SK-N-SH (cell line): ENCODE data around the gene CACYBP. TPM values are rescaled to one million over a fixed set of nuclear protein-coding genes. Genes with fewer than 3 reads are reported as not detected.

ENCODE experiments used
- CTCF ChIA-PET: fragments of 300-600, 350-600 bp; formaldehyde crosslinking; extraction: SDS; loops from one replicate; lab custom pipeline; 2021; lab: Yijun Ruan, JAX
- POLR2A ChIA-PET: fragments of 350-600 bp; sonication (Branson Sonifier 250); formaldehyde crosslinking; extraction: SDS; loops from one replicate; lab custom pipeline; 2020; ENCODE audit warnings: antibody characterized with exemption, inconsistent platforms; lab: Yijun Ruan, JAX
- DNase-seq: peaks from one replicate; pipeline ENCODE4 v3.0.0; 2012
- H2AFZ ChIP-seq: fragments of 200-600 bp; sonication (generic); 2 replicates; pipeline ENCODE4 v1.8.1; 2016; ENCODE audit warnings: antibody characterized with exemption, mild to moderate bottlenecking, low read depth
- H3F3A ChIP-seq: fragments of 200-600 bp; sonication (generic); replicated peaks from 2 replicates; pipeline ENCODE3; 2016; ENCODE audit warnings: antibody characterized with exemption, mild to moderate bottlenecking; ENCODE audit not compliant: insufficient read depth
- H3K27ac ChIP-seq, 2 experiments: fragments of 200-500 bp in 1 of 2; fragments of 200-600 bp in 1 of 2; sonication (Bioruptor generic) in 1 of 2; sonication (generic), shearing (Covaris generic) in 1 of 2; 2 replicates each; pipeline versions ENCODE4 v1.5.1 to v1.6.1; 2014 to 2016; ENCODE audit warnings: low read depth in 2 of 2, inconsistent platforms in 1 of 2, low read length in 1 of 2, mild to moderate bottlenecking in 1 of 2, mixed read lengths in 1 of 2
- H3K27me3 ChIP-seq: fragments of 200-600 bp; sonication (generic), shearing (Covaris generic); 2 replicates; pipeline ENCODE4 v1.6.1; 2016; ENCODE audit warnings: mixed run types; ENCODE audit not compliant: insufficient read depth
- H3K36me3 ChIP-seq, 2 experiments: fragments of 200-500 bp in 1 of 2; fragments of 200-600 bp in 1 of 2; sonication (Bioruptor generic) in 1 of 2; sonication (generic) in 1 of 2; replicated peaks in 1 of 2; 2 replicates each; pipeline versions ENCODE3 to v1.5.1; 2014 to 2016; ENCODE audit warnings: low read length in 1 of 2, mild to moderate bottlenecking in 1 of 2; ENCODE audit not compliant: insufficient read depth in 2 of 2, control insufficient read depth in 1 of 2
- H3K4me1 ChIP-seq, 2 experiments: fragments of 200-500 bp in 1 of 2; fragments of 200-600 bp in 1 of 2; sonication (Bioruptor generic) in 1 of 2; sonication (generic), shearing (Covaris generic) in 1 of 2; 2 replicates each; pipeline versions ENCODE4 v1.5.1 to v1.6.1; 2014 to 2016; ENCODE audit warnings: low read depth in 1 of 2, low read length in 1 of 2, mixed run types in 1 of 2; ENCODE audit not compliant: insufficient read depth in 2 of 2, control insufficient read depth in 1 of 2
- H3K4me2 ChIP-seq: fragments of 200-600 bp; sonication (generic), shearing (Covaris generic); 2 replicates; pipeline ENCODE4 v1.6.1; 2017; ENCODE audit warnings: mixed run types
- H3K4me3 ChIP-seq, 2 experiments: fragments of 200-500 bp in 1 of 2; fragments of 200-600 bp in 1 of 2; sonication (Bioruptor generic) in 1 of 2; sonication (generic), shearing (Covaris generic) in 1 of 2; 2 replicates each; pipeline versions ENCODE4 v1.5.1 to v1.8.1; 2014 to 2016; ENCODE audit warnings: low read depth in 2 of 2, inconsistent platforms in 1 of 2, low read length in 1 of 2, mild to moderate bottlenecking in 1 of 2, mixed read lengths in 1 of 2, moderate library complexity in 1 of 2
- H3K79me2 ChIP-seq: fragments of 200-600 bp; sonication (generic); 2 replicates; pipeline ENCODE4 v1.8.1; 2017; ENCODE audit warnings: mild to moderate bottlenecking; ENCODE audit not compliant: insufficient read depth
- H3K9ac ChIP-seq: fragments of 200-600 bp; sonication (generic); 2 replicates; pipeline ENCODE4 v1.6.1; 2017; ENCODE audit warnings: mixed run types
- H3K9me2 ChIP-seq: fragments of 200-600 bp; sonication (generic); 2 replicates; pipeline ENCODE4 v1.6.1; 2017; ENCODE audit warnings: mixed run types
- H3K9me3 ChIP-seq: fragments of 200-600 bp; sonication (generic); 2 replicates; pipeline ENCODE4 v1.6.1; 2017; ENCODE audit warnings: mixed run types, mild to moderate bottlenecking, moderate library complexity
- H4K20me1 ChIP-seq: fragments of 200-600 bp; sonication (generic); 2 replicates; pipeline ENCODE4 v1.6.1; 2017; ENCODE audit warnings: mild to moderate bottlenecking, mixed run types; ENCODE audit not compliant: insufficient read depth
- CTCF ChIP-seq: fragments of 200-600 bp; sonication (generic); IDR thresholded peaks from 2 replicates; pipeline ENCODE4 v1.6.1; 2017; ENCODE audit warnings: antibody characterized with exemption, mild to moderate bottlenecking, moderate library complexity
- ELF1 ChIP-seq: IDR thresholded peaks from 2 replicates; pipeline ENCODE4 v1.4.0; 2012
- EP300 ChIP-seq, 2 experiments: IDR thresholded peaks; 2 replicates each; pipeline versions ENCODE4 v1.4.0 to v1.6.1; 2012; ENCODE audit warnings: borderline replicate concordance in 1 of 2, low read depth in 1 of 2, low read length in 1 of 2
- IRF3 ChIP-seq: fragments of 150-350 bp; IDR thresholded peaks from 2 replicates; pipeline ENCODE4 v1.6.1; 2016; ENCODE audit warnings: mild to moderate bottlenecking, low read depth, low read length
- NRF1 ChIP-seq: IDR thresholded peaks from 2 replicates; pipeline ENCODE4 v1.6.1; 2012; ENCODE audit warnings: low read depth, mild to moderate bottlenecking, low read length
- PBX3 ChIP-seq: IDR thresholded peaks from 2 replicates; pipeline ENCODE4; 2012
- RCOR1 ChIP-seq: fragments of 150-350 bp; IDR thresholded peaks from 2 replicates; pipeline ENCODE4 v1.6.1; 2017; ENCODE audit warnings: antibody characterized with exemption, low read length
- TAF1 ChIP-seq: IDR thresholded peaks from 2 replicates; pipeline ENCODE4 v1.6.1; 2012; ENCODE audit warnings: low read depth, mild to moderate bottlenecking, low read length, moderate library complexity, borderline replicate concordance
- TEAD4 ChIP-seq: IDR thresholded peaks from 2 replicates; pipeline ENCODE4 v1.4.0; 2012; ENCODE audit warnings: mild to moderate bottlenecking, borderline replicate concordance; ENCODE audit not compliant: insufficient read depth
- USF1 ChIP-seq: IDR thresholded peaks from 2 replicates; pipeline ENCODE4 v1.4.0; 2012; ENCODE audit warnings: low read depth, borderline replicate concordance
- WGBS: methylation state at CpG from one replicate; pipeline ENCODE4 v1.1.6; 2017; ENCODE audit warnings: low lambda C conversion rate; 5-methylcytosine and 5-hydroxymethylcytosine counted together
- polyA plus RNA-seq, 3 experiments: library from polyadenylated mRNA; depleted of rRNA; stranded (reverse); fragments of >200 nt; gene quantifications; 2 replicates each; pipeline ENCODE4 v1.2.3, GENCODE V29; 2012

CACYBP gene
- polyA plus RNA-seq, 1 of the 3 experiments (the other 2 are of a cell fraction): 56.2 TPM

GRCh38 chr1:175045097-175045496, 45.4 kb downstream of the CACYBP start:
- CTCF ChIA-PET: interaction anchor here (0.7 kb wide), 1 partner anchor 80 kb away, joined by 3 read pairs; no protein-coding TSS in a partner anchor
- TF ChIP-seq ELF1: no peak
- no peak for TF ChIP-seq CTCF
- no peak for TF ChIP-seq TAF1
- TF ChIP-seq EP300 (IDR thresholded peaks at IDR 0.05; ENCODE audit: borderline replicate concordance in 1 of 2, low read depth in 1 of 2, low read length in 1 of 2): no peak
- TF ChIP-seq PBX3: no peak
- TF ChIP-seq USF1: no peak
- TF ChIP-seq RCOR1: no peak
- no peak for TF ChIP-seq IRF3
- no peak for TF ChIP-seq TEAD4
- H3K9me3 ChIP-seq: no peaks in the 10 kb centered on the region

GRCh38 chr1:175045519-175045918, 45.8 kb downstream of the CACYBP start:
- 92% methylated on average over 23 of the region's 32 CpGs for WGBS

More at GRCh38 chr1:175045097-175045496, 45.4 kb downstream of the CACYBP start:
- Histone ChIP-seq H3K79me2 (no peaks in the 10 kb centered on the region), H2AFZ (no peak overlapping the region), H3K9ac (no peak overlapping the region), H3K36me3 (no peaks in the 10 kb centered on the region), H4K20me1 (no peaks in the 10 kb centered on the region), H3K9me2 (no peaks in the 10 kb centered on the region), H3K27me3 (no peaks in the 10 kb centered on the region), H3K4me1 (no peaks in the 10 kb centered on the region), H3F3A (no peaks in the 10 kb centered on the region), H3K27ac (no peak overlapping the region), H3K4me3 (no peak overlapping the region), H3K4me2 (no peak overlapping the region)
- POLR2A ChIA-PET: no interaction called here
- 71% methylated on average over 19 of the region's 19 CpGs for WGBS
- DNase-seq: no peak

More at GRCh38 chr1:175045519-175045918, 45.8 kb downstream of the CACYBP start:
- TF ChIP-seq NRF1 (no peak), TAF1 (no peak), EP300 (IDR thresholded peaks at IDR 0.05; ENCODE audit: borderline replicate concordance in 1 of 2, low read depth in 1 of 2, low read length in 1 of 2) (no peak)
- Histone ChIP-seq H3K27me3 (no peaks in the 10 kb centered on the region), H3K4me2 (no peak overlapping the region), H3K27ac (no peak overlapping the region), H3F3A (no peaks in the 10 kb centered on the region), H3K4me1 (no peaks in the 10 kb centered on the region), H2AFZ (no peak overlapping the region), H3K4me3 (no peak overlapping the region), H3K79me2 (no peaks in the 10 kb centered on the region), H3K36me3 (no peaks in the 10 kb centered on the region), H3K9me2 (no peaks in the 10 kb centered on the region), H3K9me3 (no peaks in the 10 kb centered on the region), H4K20me1 (no peaks in the 10 kb centered on the region), H3K9ac (no peak overlapping the region)
- CTCF ChIA-PET: interaction anchor here (0.7 kb wide), 1 partner anchor 80 kb away, joined by 3 read pairs; no protein-coding TSS in a partner anchor
- POLR2A ChIA-PET: no interaction called here
- DNase-seq: no peak
